ENCODE results near the gene YDJC.
"Not testable (repeated sequence)": the region's sequence is repeated elsewhere in the genome, so short reads cannot be mapped to it uniquely, and the experiment has no call there.

Gene YDJC, protein sequence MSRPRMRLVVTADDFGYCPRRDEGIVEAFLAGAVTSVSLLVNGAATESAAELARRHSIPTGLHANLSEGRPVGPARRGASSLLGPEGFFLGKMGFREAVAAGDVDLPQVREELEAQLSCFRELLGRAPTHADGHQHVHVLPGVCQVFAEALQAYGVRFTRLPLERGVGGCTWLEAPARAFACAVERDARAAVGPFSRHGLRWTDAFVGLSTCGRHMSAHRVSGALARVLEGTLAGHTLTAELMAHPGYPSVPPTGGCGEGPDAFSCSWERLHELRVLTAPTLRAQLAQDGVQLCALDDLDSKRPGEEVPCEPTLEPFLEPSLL

GRCh38 chr22:21629255-21630149 is at the start of gene YDJC:
Gene YDJC, minus strand, starts transcription at chr22:21630022. Its CDS starts 8 bp downstream, at chr22:21630014.
- peak; percentile 79 for DNase-seq

DNA sequence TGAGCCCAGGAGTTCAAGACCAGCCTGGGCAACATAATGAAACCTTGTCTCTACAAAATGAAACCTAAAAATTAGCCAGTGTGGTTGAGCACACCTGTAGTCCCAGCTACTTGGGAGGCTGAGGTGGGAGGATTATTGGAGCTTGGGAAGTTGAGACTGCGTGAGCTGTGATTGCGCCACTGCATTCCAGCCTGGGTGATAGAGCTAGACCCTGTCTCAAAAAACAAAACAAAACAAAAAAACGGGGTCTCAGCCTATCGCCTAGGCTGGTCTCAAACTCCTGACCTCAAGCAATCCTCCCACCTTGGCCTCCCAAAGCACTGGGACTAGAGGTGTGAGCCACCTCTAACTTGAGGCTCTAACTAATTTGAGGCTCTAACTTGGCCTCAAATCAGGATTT is 49.6 kb upstream of the YDJC start:
- DNase-seq: no peak

GRCh38 chr22:21678842-21679241 is 49.0 kb upstream of the YDJC start:
- DNase-seq: not testable (repeated sequence)

GRCh38 chr22:21677606-21678443 is 48.0 kb upstream of the YDJC start:
- no peak for DNase-seq

- no peak for DNase-seq
These were observed 44.9 kb upstream of the YDJC start for GRCh38 chr22:21674638-21675245.

DNA sequence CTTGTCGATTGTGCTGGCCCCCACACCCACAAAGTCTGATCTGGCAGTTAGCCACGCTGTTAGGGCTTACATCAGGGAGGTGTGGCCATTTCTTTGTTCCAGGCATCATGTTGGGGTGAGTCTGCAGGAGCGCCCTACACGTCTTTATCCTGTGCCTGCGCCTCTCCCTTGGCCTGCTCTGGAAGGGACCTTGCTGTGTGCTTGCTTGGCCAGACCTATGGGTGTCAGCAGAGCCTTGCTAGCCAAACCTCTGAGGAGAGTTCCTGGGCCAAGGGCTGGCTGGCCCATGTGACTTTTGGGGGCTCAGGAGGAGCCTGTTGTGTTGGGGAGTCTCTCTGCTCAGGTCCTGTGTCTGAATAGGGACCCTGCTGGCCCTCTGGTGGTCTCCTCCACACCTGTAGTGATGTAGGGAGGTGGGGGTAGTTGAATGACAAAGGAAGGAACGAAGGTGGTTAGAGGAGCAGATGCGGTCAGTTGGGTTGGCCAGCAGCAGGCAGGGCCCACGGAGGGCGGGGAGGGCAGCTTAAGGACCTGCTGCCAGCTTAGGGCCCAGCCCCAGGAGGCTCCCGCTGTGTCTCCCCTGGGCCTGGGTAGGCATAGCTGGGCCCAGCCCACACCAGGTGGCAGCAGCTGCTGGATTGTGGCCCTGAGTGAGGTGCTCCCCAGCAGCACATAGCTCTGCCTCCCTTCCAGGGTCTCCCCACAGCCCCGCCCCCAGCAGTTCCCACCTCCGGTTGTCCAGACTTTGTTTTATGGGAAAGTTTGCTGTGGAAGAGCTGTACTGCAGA is 43.9 kb upstream of the YDJC start:
- no peak for DNase-seq

GRCh38 chr22:21672107-21672629 is 42.3 kb upstream of the YDJC start:
- no peak for DNase-seq

- DNase-seq: no peak
These were observed 39.2 kb upstream of the YDJC start for GRCh38 chr22:21669026-21669425.

DNA sequence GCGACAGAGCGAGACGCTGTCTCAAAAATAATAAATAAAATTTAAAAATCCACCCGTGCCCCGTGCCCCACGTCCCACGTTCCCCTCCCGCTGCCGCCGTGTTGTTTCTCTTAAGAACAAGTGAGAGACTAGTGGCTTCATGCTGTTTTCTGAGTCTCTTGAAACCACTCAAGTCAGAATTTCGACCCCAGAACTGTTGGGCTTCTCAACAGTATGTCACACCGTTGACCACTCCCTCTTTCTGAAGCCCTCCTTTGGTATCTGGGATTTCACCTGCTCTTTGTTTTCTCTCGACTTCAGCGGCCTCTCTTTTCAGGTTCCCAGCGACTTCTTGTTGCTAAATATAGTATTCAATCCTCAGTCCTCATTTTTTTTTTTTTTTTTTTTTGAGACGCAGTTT is 37.0 kb upstream of the YDJC start:
- no peak for DNase-seq

- DNase-seq: no peak
These were observed 35.4 kb upstream of the YDJC start for GRCh38 chr22:21665047-21665851.

DNA sequence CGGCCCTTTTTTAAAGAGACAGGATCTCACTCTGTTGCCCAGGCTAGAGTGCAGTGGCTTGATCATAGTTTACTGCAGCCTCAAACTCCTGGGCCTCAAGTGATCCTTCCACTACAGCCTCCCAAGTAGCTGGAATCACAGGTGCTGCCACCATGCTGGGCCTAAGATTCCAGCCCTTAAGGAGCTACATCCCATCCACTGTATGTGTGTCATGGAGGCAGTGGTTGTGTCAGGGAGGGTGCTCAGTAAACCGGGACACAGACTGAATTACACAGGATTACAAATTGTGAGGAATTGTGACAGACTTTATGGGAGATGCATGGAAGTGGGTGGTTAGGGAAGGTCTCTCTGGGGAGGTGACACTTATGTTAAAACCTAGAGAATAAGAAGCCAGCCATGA is 33.9 kb upstream of the YDJC start:
- DNase-seq: no peak

DNA sequence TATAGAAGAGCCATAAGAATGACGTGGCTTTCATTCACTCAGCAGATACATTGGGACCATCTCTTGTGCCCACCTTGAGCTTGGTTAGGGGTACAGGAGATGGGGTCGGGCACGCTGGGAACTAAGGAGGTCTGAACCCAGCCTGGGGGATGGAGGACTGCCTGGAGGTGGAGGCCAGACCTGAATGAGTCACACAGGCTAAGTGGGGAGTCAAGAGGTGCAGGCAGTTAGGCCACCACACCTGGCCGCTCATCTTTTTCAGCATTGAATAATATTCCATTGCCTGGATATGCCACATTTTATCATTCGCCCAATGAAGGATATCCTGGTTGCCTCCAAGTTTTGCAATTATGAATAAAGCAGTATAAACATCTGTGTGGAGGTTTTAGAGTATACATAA is 32.2 kb upstream of the YDJC start:
- DNase-seq: no peak

DNA sequence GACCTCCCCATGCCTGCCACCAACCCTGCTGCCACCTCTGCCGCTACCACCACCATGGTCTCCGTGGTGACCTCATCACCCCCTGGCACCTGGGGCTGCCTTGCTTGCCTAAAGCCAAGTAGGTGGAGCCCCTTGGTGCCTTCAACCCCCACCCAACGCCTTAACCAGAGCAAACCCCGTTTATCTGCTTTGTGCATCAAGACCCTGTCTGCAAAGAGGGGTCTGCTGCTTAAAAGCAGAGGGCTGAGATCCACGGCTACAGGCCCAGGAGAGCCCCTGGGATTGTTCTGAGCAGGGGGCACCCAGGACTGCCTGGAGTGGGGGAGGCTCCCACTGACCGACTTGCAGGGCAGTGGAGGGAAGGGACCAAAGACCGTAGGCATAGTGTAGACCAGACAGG is 31.1 kb upstream of the YDJC start:
- no peak for DNase-seq

DNA sequence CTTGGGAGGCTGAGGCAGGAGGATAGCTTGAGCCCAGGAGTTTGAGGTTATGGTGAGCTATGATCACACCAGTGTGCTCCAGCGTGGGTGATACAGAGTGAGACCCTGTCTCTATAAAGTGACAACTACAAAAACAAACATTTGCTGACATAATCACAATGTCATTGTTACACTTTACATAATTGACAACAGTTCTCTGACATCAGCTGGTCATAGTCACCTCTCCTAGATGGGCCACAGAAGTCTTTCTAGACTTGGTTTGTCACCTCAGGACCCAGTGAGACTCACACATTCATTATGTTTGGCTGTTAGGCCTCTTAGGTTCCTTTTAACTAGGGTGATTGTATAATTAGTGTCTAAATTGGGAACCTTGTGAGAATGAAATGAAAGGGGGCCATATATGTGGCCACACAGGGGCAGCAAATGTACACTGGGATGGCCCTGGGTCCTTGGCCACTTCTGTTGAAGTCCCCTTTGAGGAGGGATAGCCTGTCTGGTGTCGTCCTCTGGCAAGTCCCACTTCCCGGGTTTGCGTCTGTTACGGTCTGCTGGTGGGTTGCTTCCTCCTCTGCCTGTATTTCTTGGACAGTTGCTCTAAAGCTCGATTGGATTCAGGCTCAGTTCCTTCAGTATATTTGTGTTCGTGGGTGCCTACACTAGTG is 30.2 kb upstream of the YDJC start:
- DNase-seq: no peak

DNA sequence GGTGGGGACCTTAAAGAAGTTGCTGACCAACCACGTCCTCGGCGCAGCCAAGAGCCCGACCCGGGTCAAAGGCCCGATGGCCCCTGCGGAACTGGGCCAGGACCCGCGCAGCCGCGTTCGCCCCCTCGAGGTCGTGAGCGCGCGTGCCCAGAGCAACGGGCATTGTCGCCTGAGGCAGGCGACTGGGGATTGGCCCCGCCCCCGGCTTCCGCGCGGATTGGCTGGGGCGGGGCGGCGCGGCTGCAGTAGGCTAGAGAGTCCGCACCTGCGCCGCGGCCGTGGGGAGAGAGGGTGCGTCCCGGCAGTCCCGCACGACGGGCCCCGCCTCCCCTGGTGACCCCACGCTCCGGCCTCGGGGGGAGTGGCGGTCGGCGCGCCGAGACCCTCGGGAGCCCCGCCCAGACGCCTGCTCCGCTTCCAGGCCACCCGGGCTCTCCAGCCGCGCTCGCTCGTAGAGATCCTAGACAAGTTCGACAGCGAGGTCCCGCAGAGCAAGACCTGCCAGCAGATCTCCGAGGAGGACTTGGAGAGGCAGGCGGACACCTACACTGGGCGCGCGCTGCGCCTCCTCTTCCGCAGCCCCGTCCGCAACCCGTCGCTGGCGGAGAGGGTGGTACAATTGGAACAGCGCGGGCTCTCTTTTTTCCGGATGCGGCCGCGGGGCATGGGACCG is 27.7 kb upstream of the YDJC start:
- DNase-seq: no peak

- DNase-seq: no peak
These were observed 27.2 kb upstream of the YDJC start for GRCh38 chr22:21657020-21657359.

DNA sequence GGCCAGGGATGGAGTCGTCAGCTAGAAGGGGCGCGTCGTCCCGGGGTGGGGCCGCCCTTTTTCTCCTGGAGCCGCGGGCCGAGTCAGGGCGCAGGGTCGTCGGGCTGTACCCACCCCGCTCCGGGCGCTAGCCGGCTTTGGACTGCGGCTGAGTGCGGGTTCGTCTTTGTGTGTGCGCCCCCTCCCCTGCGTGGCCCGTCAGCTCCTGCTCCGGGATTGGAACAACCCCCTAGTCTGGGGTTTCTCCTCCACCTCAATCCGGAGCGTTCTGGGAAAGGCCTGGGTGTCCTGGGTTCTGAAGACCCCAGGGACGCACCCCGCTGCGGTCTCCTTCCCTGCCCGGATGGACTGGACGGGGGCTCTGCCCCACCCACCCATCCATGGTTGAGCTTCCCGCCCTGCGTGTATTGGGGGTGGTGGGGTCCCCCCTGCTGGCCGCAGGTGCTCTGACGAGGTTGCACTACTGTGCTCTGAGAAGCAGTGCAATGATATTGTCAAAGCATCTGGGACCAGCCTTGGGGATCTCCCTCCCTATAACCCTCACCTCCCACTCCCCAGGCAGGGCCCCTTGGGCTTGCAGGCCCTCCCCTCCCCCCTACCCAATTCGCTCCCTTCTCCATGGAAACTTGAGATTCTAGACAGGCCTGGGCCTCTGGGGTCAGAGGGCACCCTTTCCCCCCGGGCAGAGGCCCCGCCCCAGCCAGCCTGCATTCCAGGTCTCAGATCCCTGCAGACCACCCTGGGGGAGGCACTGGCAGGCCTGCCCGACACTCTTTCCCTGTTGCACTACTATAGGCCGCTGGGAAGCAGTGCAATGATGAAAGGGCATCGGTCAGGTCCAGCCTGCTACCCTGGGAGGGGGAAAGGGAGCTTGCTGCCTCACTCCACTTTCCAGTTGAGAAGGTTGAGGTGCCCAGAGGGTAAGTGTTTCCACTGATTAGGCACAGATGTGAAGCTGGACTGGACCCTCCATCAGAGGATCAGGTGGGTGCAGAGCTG is 23.0 kb upstream of the YDJC start:
- DNase-seq: no peak

DNA sequence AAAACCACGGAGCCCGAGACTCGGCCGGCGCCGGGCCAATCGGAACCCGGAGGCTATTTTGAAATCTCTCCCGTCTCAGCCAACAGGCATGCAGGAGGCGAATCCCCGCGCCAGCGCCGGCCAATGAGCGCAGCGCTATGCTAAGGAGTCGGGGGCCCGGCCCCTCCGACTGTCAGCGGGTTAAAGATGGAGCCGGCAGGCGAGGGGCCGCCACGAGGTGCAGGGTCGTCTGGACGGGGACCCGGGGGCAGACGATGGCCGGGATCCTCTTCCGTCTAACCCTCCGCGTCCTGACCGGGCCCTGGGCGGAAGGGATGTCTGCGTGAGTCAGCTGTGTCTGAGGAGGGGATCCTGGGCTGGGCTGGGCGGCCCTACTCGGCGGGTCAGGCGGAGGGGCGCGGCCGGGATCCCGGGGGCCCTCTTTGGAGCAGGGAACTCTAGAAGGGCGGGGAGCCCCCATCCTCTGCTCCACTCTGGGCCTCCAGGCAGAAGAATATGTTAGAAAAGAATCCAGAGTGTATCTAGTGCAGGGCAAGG is 22.3 kb upstream of the YDJC start:
- peak; percentile 76 for DNase-seq
